Measurements from ENCODE around the gene GMFB.

Gene GMFB

GRCh38 chr14:54425068-54425467, 63.7 kb downstream of the GMFB start:
- no peak for ATAC-seq
